H1 (cell line): ENCODE results near the gene RNF224.

Source experiments
- CTCF ChIP-seq, 3 experiments: IDR thresholded peaks; 1 replicate in 2 of 3; 2 replicates in 1 of 3; pipeline versions ENCODE4 v1.5.1 to v1.6.1; 2011; ENCODE audit warnings: low read length in 3 of 3, mild to moderate bottlenecking in 3 of 3, inconsistent platforms in 2 of 3, low read depth in 1 of 3, moderate library complexity in 1 of 3; ENCODE audit not compliant: insufficient read depth in 1 of 3; ENCODE audit errors: control extremely low read depth in 1 of 3
- USF2 ChIP-seq: IDR thresholded peaks from 2 replicates; pipeline ENCODE4 v1.6.1; 2011; ENCODE audit warnings: low read length, improper control_type of control experiment

GRCh38 chr9:137180491-137180890 lies 46.8 kb upstream of the RNF224 start:
- TF ChIP-seq CTCF (IDR thresholded peaks at IDR 0.05; ENCODE audit: control extremely low read depth in 1 of 3, insufficient read depth in 1 of 3, low read depth in 1 of 3, low read length in 3 of 3) (no peak), USF2 (no peak)
